Thyroid gland (tissue), 4 donors: Measurements from ENCODE around the gene KCNJ10.

Experiments
- CTCF ChIP-seq, 6 experiments: fragments of 200-600 bp in 3 of 6; fragments of 450-650 bp in 3 of 6; sonication (generic) in 3 of 6; IDR thresholded peaks; one replicate each; pipeline ENCODE4 v1.5.1; 2016 to 2019; ENCODE audit warnings: antibody characterized with exemption in 6 of 6, mild to moderate bottlenecking in 2 of 6, inconsistent platforms in 1 of 6, moderate library complexity in 1 of 6
- POLR2A ChIP-seq, 2 donors: fragments of 450-650 bp; IDR thresholded peaks; one replicate each; pipeline ENCODE4 v1.6.1; 2017; ENCODE audit warnings: antibody characterized with exemption in 2 of 2, mild to moderate bottlenecking in 2 of 2, moderate library complexity in 1 of 2

GRCh38 chr1:159980076-159980475, 89.9 kb downstream of the KCNJ10 start:
- TF ChIP-seq CTCF (IDR thresholded peaks at IDR 0.05) (no peak), POLR2A (IDR thresholded peaks at IDR 0.05) (no peak)
